Right lobe of liver (tissue), 6 donors: ENCODE results near the gene NGF. TPM values are rescaled to one million over a fixed set of nuclear protein-coding genes. Genes with fewer than 3 reads are reported as not detected.

Source experiments
- ATAC-seq, 4 donors: fragments of 200-7000 bp; cut with Tn5 transposase; one replicate each; pipeline ENCODE4 v1.9.1; 2020; ENCODE audit warnings: mild to moderate bottlenecking in 4 of 4, moderate library complexity in 4 of 4
- DNase-seq, 3 donors: peaks; one replicate each; pipeline ENCODE4 v3.0.0-alpha.2; 2020
- H3K27ac ChIP-seq, 3 donors: fragments of 200-600 bp; one replicate each; pipeline ENCODE4 v1.8.0; 2022
- H3K27me3 ChIP-seq, 2 donors: fragments of 200-600 bp; one replicate each; pipeline ENCODE4 v1.8.0; 2022
- H3K36me3 ChIP-seq, 4 donors: fragments of 200-600 bp; sonication (generic) in 1 of 4; one replicate each; pipeline versions ENCODE4 v1.5.1 to v1.8.0; 2017 to 2022; ENCODE audit warnings: control low read depth in 1 of 4
- H3K4me1 ChIP-seq, 4 donors: fragments of 200-600 bp; sonication (generic) in 1 of 4; one replicate each; pipeline versions ENCODE4 v1.5.1 to v1.8.0; 2017 to 2022; ENCODE audit warnings: control low read depth in 1 of 4
- H3K4me3 ChIP-seq, 3 donors: fragments of 200-600 bp; one replicate each; pipeline ENCODE4 v1.8.0; 2022
- H3K9me3 ChIP-seq, 4 donors: fragments of 200-600 bp; sonication (generic) in 1 of 4; one replicate each; pipeline versions ENCODE4 v1.5.1 to v1.8.0; 2017 to 2022; ENCODE audit warnings: control low read depth in 1 of 4
- POLR2A ChIP-seq: fragments of 450-650 bp; IDR thresholded peaks from one replicate; pipeline ENCODE4 v1.6.1; 2017; ENCODE audit warnings: antibody characterized with exemption, mild to moderate bottlenecking
- WGBS: methylation state at CpG from one replicate; pipeline ENCODE4 v1.1.6; 2018; ENCODE audit warnings: low coverage, low lambda C conversion rate; ENCODE audit not compliant: insufficient coverage; ENCODE audit errors: missing lambda C conversion rate; 5-methylcytosine and 5-hydroxymethylcytosine counted together
- intact Hi-C, 2 donors: fragments of 100-400 bp; cut with DNase I; formaldehyde crosslinking; loops; one replicate each; pipeline versions ENCODE4 v1.11.2 to v1.14.1; 2022
- total RNA-seq, 6 experiments: library from RNA; depleted of rRNA in 2 of 6; stranded (reverse); fragments of >200 nt in 2 of 6; fragmentation: NEBNext Ultra II Directional in 3 of 6; extraction: Animal tissue kit (Norgen Biotek cat#: 25700) in 3 of 6; gene quantifications; one replicate each; pipeline versions ENCODE4 v1.1.0 to v1.2.4, GENCODE V29; 2016 to 2023
- TF ChIP-seq, protein P1 (sequence below), 4 donors: fragments of 200-600 bp in 3 of 4; fragments of 450-650 bp in 1 of 4; IDR thresholded peaks; one replicate each; pipeline versions ENCODE4 v1.5.1 to v1.8.0; 2016 to 2022; ENCODE audit warnings: antibody characterized with exemption in 4 of 4, mild to moderate bottlenecking in 2 of 4
- donor health status: DM: no; HTN: yes; CAD: no.
- donor health status: DM: no; HTN: no; CAD: no.
- donor health status: DM: no; HTN: no; CAD: no.
- donor health status: DM: no; HTN: yes; CAD: no.
- donor health status: DM: no; HTN: yes; CAD: no.

NGF gene
- total RNA-seq, 6 experiments from 2014 or later, result 0.22 to 1.3 (median 0.49) TPM

DNA sequence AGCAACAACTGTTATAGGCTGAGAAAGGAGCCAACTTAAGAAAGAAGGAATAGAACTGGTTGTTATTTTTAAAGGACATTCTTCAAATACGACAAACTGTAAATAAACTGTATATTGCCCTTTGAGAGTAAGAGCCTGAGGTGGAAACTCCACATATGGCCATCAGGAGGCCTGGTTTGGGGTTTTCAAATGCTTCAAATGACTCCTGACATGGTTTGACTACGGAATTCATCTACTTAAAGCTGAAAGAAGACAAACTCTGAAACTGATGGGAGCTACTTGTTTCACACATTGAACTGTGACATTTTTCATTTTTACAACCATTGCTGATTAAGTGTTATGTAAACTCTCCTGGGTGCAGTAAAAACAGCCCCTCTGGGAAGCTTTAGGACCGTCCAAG lies 59.8 kb downstream of the NGF start:
- H3K4me3 ChIP-seq, result no peak overlapping the region
- no peaks in the 10 kb centered on the region for H3K4me1 ChIP-seq
- TF ChIP-seq, protein P1, sequence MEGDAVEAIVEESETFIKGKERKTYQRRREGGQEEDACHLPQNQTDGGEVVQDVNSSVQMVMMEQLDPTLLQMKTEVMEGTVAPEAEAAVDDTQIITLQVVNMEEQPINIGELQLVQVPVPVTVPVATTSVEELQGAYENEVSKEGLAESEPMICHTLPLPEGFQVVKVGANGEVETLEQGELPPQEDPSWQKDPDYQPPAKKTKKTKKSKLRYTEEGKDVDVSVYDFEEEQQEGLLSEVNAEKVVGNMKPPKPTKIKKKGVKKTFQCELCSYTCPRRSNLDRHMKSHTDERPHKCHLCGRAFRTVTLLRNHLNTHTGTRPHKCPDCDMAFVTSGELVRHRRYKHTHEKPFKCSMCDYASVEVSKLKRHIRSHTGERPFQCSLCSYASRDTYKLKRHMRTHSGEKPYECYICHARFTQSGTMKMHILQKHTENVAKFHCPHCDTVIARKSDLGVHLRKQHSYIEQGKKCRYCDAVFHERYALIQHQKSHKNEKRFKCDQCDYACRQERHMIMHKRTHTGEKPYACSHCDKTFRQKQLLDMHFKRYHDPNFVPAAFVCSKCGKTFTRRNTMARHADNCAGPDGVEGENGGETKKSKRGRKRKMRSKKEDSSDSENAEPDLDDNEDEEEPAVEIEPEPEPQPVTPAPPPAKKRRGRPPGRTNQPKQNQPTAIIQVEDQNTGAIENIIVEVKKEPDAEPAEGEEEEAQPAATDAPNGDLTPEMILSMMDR (IDR thresholded peaks at IDR 0.05), result no peak
- no peak for TF ChIP-seq POLR2A
- 60% methylated on average over 3 of the region's 3 CpGs for WGBS
- no peak overlapping the region for H3K27ac ChIP-seq
- no peak for DNase-seq
- no peak for ATAC-seq
- no peaks in the 10 kb centered on the region for H3K27me3 ChIP-seq
- H3K9me3 ChIP-seq, result no peaks in the 10 kb centered on the region
- no peaks in the 10 kb centered on the region for H3K36me3 ChIP-seq
- intact Hi-C loops, result no loop called here

DNA sequence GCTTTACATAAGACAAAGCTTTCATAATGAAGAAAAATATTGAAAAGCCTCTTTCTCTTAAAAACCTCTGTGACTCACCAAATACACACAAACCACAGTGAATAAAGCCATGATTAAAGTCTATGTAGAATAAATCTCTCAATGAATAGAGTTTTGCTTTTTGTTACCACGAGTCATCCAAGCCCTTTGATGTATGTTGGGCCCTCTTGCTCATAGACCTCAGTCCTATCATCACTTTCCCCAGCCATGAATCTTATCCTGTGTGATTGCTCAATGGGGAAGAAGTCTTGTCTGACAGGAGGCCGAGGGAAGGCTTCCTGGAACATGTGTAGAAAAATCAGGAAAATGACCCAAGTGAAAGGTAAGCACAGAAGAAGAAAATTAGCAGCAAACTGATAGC lies 60.8 kb downstream of the NGF start:
- no peaks in the 10 kb centered on the region for H3K36me3 ChIP-seq
- TF ChIP-seq, protein P1 (IDR thresholded peaks at IDR 0.05), result no peak
- TF ChIP-seq POLR2A, result no peak
- H3K27ac ChIP-seq, result no peak overlapping the region
- no peak overlapping the region for H3K4me3 ChIP-seq
- no peaks in the 10 kb centered on the region for H3K9me3 ChIP-seq
- no peaks in the 10 kb centered on the region for H3K4me1 ChIP-seq
- no peak for DNase-seq
- 39% methylated on average over 2 of the region's 2 CpGs for WGBS
- no peak for ATAC-seq
- intact Hi-C loops, result no loop called here
- H3K27me3 ChIP-seq, result no peaks in the 10 kb centered on the region

DNA sequence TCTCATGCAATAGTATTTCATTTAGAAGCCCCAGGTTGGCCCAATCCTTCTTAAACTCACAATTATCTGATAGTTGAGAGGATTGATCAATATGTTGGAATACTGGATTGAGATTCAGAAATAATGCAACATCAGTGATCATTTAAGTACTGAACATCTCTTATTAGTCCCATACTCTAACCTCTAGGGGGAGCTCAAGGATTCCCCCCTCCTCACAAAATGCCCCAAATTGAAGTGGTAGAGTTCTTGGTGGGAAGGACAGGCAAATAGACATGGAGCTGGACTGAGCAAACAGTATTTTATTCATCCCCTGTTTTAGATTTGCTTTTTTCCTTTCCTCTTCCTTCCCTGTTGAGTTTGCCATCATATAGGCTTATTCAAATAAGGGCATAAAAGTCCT lies 62.8 kb downstream of the NGF start:
- no peaks in the 10 kb centered on the region for H3K4me1 ChIP-seq
- no peak overlapping the region for H3K4me3 ChIP-seq
- TF ChIP-seq, protein P1 (IDR thresholded peaks at IDR 0.05), result peak; percentile 10 to 50 (median 34)
- TF ChIP-seq POLR2A, result no peak
- no peak for ATAC-seq
- H3K27me3 ChIP-seq, result no peaks in the 10 kb centered on the region
- no peak for DNase-seq
- H3K36me3 ChIP-seq, result no peaks in the 10 kb centered on the region
- no peak overlapping the region for H3K27ac ChIP-seq
- intact Hi-C loops, result no loop called here
- H3K9me3 ChIP-seq, result no peaks in the 10 kb centered on the region

DNA sequence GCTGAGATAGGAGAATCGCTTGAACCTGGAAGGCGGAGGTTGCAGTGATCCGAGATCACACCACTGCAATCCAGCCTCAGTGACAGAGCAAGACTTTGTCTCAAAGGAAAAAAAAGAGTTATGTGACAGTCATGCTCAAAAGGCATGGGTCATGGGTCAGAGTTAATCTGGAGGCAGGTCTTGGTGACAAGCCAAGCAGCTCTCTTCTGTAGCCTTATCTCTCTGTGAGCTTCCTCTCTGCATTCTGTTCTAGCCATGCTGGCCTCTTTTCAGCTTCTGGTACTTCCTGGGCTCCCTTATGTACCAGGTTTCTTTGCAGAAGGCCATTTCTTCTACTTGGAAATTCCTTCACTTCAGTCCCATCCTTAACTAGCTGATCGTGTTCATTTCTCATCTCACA lies 63.6 kb downstream of the NGF start:
- intact Hi-C loops, result no loop called here

More for the DNA sequence above, 63.6 kb downstream of the NGF start:
- ATAC-seq (peak in 1 of 4 donors; percentile 33), DNase-seq (no peak)
- Histone ChIP-seq H3K4me1 (no peaks in the 10 kb centered on the region), H3K27me3 (no peaks in the 10 kb centered on the region), H3K27ac (no peak overlapping the region), H3K4me3 (no peak overlapping the region), H3K9me3 (no peaks in the 10 kb centered on the region), H3K36me3 (no peaks in the 10 kb centered on the region)
- no peak for TF ChIP-seq POLR2A
- TF ChIP-seq, protein P1 (IDR thresholded peaks at IDR 0.05), result no peak
- WGBS, result 80% methylated on average over 4 of the region's 4 CpGs
